Measurements from ENCODE around the gene LIMS2. TPM values are rescaled to one million over a fixed set of nuclear protein-coding genes. Genes with fewer than 3 reads are reported as not detected.
A peak's percentile ranks its signal among the peaks of the same experiment; 100 is the strongest.

Gene LIMS2
- total and polyA plus RNA-seq, 2 donors (not counting 1 experiment from before 2014, with no cell fraction given), result 1.8 to 17.3 TPM

GRCh38 chr2:127688405-127688804 is 13.1 kb upstream of the LIMS2 start:
- DNase-seq (ENCODE audit: low read depth in 2 of 2), result no peak
- Histone ChIP-seq H3K9ac (ENCODE audit: insufficient read depth, low read length) (no peak overlapping the region), H4K20me1 (ENCODE audit: control insufficient read depth, extremely low read depth, insufficient read depth, low read length) (no peaks in the 10 kb centered on the region), H3K27ac (ENCODE audit: insufficient read depth, low read length) (no peak overlapping the region), H3K79me2 (ENCODE audit: control insufficient read depth, insufficient read depth, low read length) (no peaks in the 10 kb centered on the region), H2AFZ (ENCODE audit: low read length) (no peak overlapping the region), H3K9me3 (ENCODE audit: control insufficient read depth, insufficient read depth, low read depth, low read length) (no peaks in the 10 kb centered on the region), H3K4me3 (replicated peaks in 1 of 4; ENCODE audit: control extremely low read depth in 1 of 4, insufficient read depth in 1 of 4, low read depth in 3 of 4, low read length in 4 of 4) (no peak overlapping the region), H3K4me1 (ENCODE audit: control insufficient read depth, extremely low read depth, insufficient read depth, low read length) (no peaks in the 10 kb centered on the region), H3K36me3 (ENCODE audit: control insufficient read depth, insufficient read depth, low read length) (no peaks in the 10 kb centered on the region), H3K27me3 (ENCODE audit: control insufficient read depth, insufficient read depth, low read length) (no peaks in the 10 kb centered on the region), H3K4me2 (ENCODE audit: extremely low read depth, insufficient read depth, low read length) (no peak overlapping the region)
- TF ChIP-seq, protein P1, sequence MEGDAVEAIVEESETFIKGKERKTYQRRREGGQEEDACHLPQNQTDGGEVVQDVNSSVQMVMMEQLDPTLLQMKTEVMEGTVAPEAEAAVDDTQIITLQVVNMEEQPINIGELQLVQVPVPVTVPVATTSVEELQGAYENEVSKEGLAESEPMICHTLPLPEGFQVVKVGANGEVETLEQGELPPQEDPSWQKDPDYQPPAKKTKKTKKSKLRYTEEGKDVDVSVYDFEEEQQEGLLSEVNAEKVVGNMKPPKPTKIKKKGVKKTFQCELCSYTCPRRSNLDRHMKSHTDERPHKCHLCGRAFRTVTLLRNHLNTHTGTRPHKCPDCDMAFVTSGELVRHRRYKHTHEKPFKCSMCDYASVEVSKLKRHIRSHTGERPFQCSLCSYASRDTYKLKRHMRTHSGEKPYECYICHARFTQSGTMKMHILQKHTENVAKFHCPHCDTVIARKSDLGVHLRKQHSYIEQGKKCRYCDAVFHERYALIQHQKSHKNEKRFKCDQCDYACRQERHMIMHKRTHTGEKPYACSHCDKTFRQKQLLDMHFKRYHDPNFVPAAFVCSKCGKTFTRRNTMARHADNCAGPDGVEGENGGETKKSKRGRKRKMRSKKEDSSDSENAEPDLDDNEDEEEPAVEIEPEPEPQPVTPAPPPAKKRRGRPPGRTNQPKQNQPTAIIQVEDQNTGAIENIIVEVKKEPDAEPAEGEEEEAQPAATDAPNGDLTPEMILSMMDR (conservative IDR thresholded peaks at IDR 0.05 in 1 of 2, IDR thresholded peaks at IDR 0.05 in 1 of 2; ENCODE audit: low read depth in 1 of 2, low read length in 2 of 2), result no peak
- no peak for TF ChIP-seq EZH2 (IDR thresholded peaks at IDR 0.05; ENCODE audit: low read length, missing control alignments)

DNA sequence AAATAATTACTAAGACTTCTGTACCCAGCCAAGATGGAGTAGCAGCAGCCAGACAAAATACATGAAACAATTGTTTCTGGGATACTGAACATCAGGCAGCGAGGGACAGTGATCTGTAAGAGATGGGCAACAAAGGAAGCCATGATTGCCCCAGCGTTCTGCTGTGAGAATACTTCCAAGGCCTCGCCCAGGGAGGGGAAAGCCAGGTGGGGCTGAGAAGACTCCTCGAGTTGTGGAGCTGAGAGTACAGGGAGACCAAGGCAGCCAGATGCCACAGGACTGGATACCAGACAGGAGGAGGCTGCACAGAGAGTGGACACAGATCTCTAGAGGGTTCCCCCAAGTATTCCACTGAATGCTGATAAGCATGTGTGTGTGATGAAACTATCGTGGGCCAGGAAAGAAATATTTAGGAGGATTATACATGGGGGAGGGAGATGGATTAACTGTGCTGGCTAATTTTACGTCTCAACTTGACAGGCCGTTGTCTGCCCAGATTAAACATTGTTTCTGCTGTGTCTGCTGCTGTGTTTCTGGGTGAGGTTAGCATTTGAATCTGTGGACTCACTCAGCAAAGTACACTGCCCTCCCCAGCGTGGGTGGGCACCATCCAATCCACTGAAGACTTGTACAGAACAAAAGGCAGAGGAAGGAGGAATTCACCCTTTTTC is 10.2 kb upstream of the LIMS2 start:
- Histone ChIP-seq H2AFZ (ENCODE audit: low read length) (no peak overlapping the region), H3K79me2 (ENCODE audit: control insufficient read depth, insufficient read depth, low read length) (no peaks in the 10 kb centered on the region), H3K27ac (ENCODE audit: insufficient read depth, low read length) (no peak overlapping the region), H4K20me1 (ENCODE audit: control insufficient read depth, extremely low read depth, insufficient read depth, low read length) (no peaks in the 10 kb centered on the region), H3K9ac (ENCODE audit: insufficient read depth, low read length) (no peak overlapping the region), H3K9me3 (ENCODE audit: control insufficient read depth, insufficient read depth, low read depth, low read length) (no peaks in the 10 kb centered on the region), H3K4me3 (replicated peaks in 1 of 4; ENCODE audit: control extremely low read depth in 1 of 4, insufficient read depth in 1 of 4, low read depth in 3 of 4, low read length in 4 of 4) (no peak overlapping the region), H3K36me3 (ENCODE audit: control insufficient read depth, insufficient read depth, low read length) (no peaks in the 10 kb centered on the region), H3K4me1 (ENCODE audit: control insufficient read depth, extremely low read depth, insufficient read depth, low read length) (peaks cover 6% of the 10 kb centered on the region), H3K27me3 (ENCODE audit: control insufficient read depth, insufficient read depth, low read length) (no peaks in the 10 kb centered on the region), H3K4me2 (ENCODE audit: extremely low read depth, insufficient read depth, low read length) (no peak overlapping the region)
- no peak for TF ChIP-seq EZH2 (IDR thresholded peaks at IDR 0.05; ENCODE audit: low read length, missing control alignments)
- TF ChIP-seq, protein P1 (conservative IDR thresholded peaks at IDR 0.05 in 1 of 2, IDR thresholded peaks at IDR 0.05 in 1 of 2; ENCODE audit: low read depth in 1 of 2, low read length in 2 of 2), result no peak
- no peak for DNase-seq (ENCODE audit: low read depth in 2 of 2)

GRCh38 chr2:127683757-127684156 is 8.4 kb upstream of the LIMS2 start:
- no peak overlapping the region for H3K4me2 ChIP-seq (ENCODE audit: extremely low read depth, insufficient read depth, low read length)
- peak in 1 of 2 donors; percentile 47 for DNase-seq (ENCODE audit: low read depth in 2 of 2)
- no peak overlapping the region for H2AFZ ChIP-seq (ENCODE audit: low read length)
- no peaks in the 10 kb centered on the region for H3K27me3 ChIP-seq (ENCODE audit: control insufficient read depth, insufficient read depth, low read length)
- no peak overlapping the region for H3K9ac ChIP-seq (ENCODE audit: insufficient read depth, low read length)
- H3K79me2 ChIP-seq (ENCODE audit: control insufficient read depth, insufficient read depth, low read length), result no peaks in the 10 kb centered on the region
- peaks cover 6% of the 10 kb centered on the region for H3K4me1 ChIP-seq (ENCODE audit: control insufficient read depth, extremely low read depth, insufficient read depth, low read length)
- H3K27ac ChIP-seq (ENCODE audit: insufficient read depth, low read length), result no peak overlapping the region
- TF ChIP-seq EZH2 (IDR thresholded peaks at IDR 0.05; ENCODE audit: low read length, missing control alignments), result no peak
- H3K9me3 ChIP-seq (ENCODE audit: control insufficient read depth, insufficient read depth, low read depth, low read length), result no peaks in the 10 kb centered on the region
- H3K36me3 ChIP-seq (ENCODE audit: control insufficient read depth, insufficient read depth, low read length), result no peaks in the 10 kb centered on the region
- H3K4me3 ChIP-seq (replicated peaks in 1 of 4; ENCODE audit: control extremely low read depth in 1 of 4, insufficient read depth in 1 of 4, low read depth in 3 of 4, low read length in 4 of 4), result no peak overlapping the region
- H4K20me1 ChIP-seq (ENCODE audit: control insufficient read depth, extremely low read depth, insufficient read depth, low read length), result no peaks in the 10 kb centered on the region

Data from fibroblast of lung (primary cell).